HepG2 (cell line): ENCODE data around the gene SLC35B2. TPM values are rescaled to one million over a fixed set of nuclear protein-coding genes. Genes with fewer than 3 reads are reported as not detected.
A peak's percentile ranks its signal among the peaks of the same experiment; 100 is the strongest.

Source experiments
- CEBPZ ChIP-seq: IDR thresholded peaks from 2 replicates; pipeline ENCODE4 v1.6.1; 2012; ENCODE audit warnings: low read length, improper control_type of control experiment
- CENPT ChIP-seq: sonication (generic); formaldehyde crosslinking; IDR thresholded peaks from 2 replicates; pipeline ENCODE4 v1.8.0; 2022; ENCODE audit warnings: low read depth, mild to moderate bottlenecking, moderate library complexity, missing genetic modification reagents
- CHCHD3 ChIP-seq: sonication (generic); formaldehyde crosslinking; IDR thresholded peaks from 2 replicates; pipeline ENCODE4 v1.8.0; 2022; ENCODE audit warnings: mild to moderate bottlenecking, missing genetic modification reagents, moderate library complexity
- DPF2 ChIP-seq: sonication (generic); formaldehyde crosslinking; IDR thresholded peaks from 2 replicates; pipeline ENCODE4 v1.4.0; 2020; ENCODE audit warnings: mild to moderate bottlenecking, low read depth, missing genetic modification reagents, borderline replicate concordance
- ELF1 ChIP-seq: sonication (generic); formaldehyde crosslinking; IDR thresholded peaks from 2 replicates; pipeline ENCODE4 v1.4.0; 2020; ENCODE audit warnings: missing genetic modification reagents
- IRF2 ChIP-seq: IDR thresholded peaks from 2 replicates; pipeline ENCODE4 v1.6.1; 2018; ENCODE audit warnings: missing genetic modification reagents, missing compliant biosample characterization
- KMT2B ChIP-seq: IDR thresholded peaks from 2 replicates; pipeline ENCODE4 v1.6.1; 2016; ENCODE audit warnings: missing genetic modification reagents, missing compliant biosample characterization
- PHF8 ChIP-seq: sonication (generic); formaldehyde crosslinking; IDR thresholded peaks from 2 replicates; pipeline ENCODE4 v1.5.0; 2020; ENCODE audit warnings: missing genetic modification reagents
- TBL1XR1 ChIP-seq: fragments of 150-350 bp; IDR thresholded peaks from 2 replicates; pipeline ENCODE4 v1.6.1; 2014; ENCODE audit warnings: borderline replicate concordance, low read length; ENCODE audit not compliant: partially characterized antibody
- THRA ChIP-seq: sonication (generic); formaldehyde crosslinking; IDR thresholded peaks from 2 replicates; pipeline ENCODE4 v1.4.0; 2020; ENCODE audit warnings: missing genetic modification reagents, borderline replicate concordance
- ZEB1 ChIP-seq: IDR thresholded peaks from 2 replicates; pipeline ENCODE4 v1.6.1; 2012; ENCODE audit warnings: mild to moderate bottlenecking, low read depth, inconsistent platforms; ENCODE audit not compliant: insufficient replicate concordance
- ZKSCAN8 ChIP-seq: IDR thresholded peaks from 2 replicates; pipeline ENCODE4 v1.6.1; 2016; ENCODE audit warnings: borderline replicate concordance, missing genetic modification reagents, missing compliant biosample characterization
- ZNF124 ChIP-seq: sonication (generic); formaldehyde crosslinking; IDR thresholded peaks from 2 replicates; pipeline ENCODE4 v1.4.0; 2020; ENCODE audit warnings: missing genetic modification reagents
- ZNF605 ChIP-seq: sonication (generic); formaldehyde crosslinking; IDR thresholded peaks from 2 replicates; pipeline ENCODE4 v1.8.0; 2022; ENCODE audit warnings: mild to moderate bottlenecking, missing genetic modification reagents
- ZNF672 ChIP-seq: sonication (generic); formaldehyde crosslinking; IDR thresholded peaks from 2 replicates; pipeline ENCODE4 v1.8.1; 2022; ENCODE audit warnings: missing genetic modification reagents
- ZNF850 ChIP-seq: sonication (generic); formaldehyde crosslinking; conservative IDR thresholded peaks from 2 replicates; pipeline ENCODE4 v1.9.0; 2021; ENCODE audit warnings: mild to moderate bottlenecking, missing genetic modification reagents
- polyA plus RNA-seq, 8 experiments: library from polyadenylated mRNA; depleted of rRNA in 3 of 8; stranded (reverse) in 7 of 8; unstranded in 1 of 8; fragments of >200 nt; fragmentation: Illumina TruSeq in 4 of 8; extraction: Trizol in 4 of 8; gene quantifications; 2 replicates each; pipeline versions ENCODE4 v1.2.1 to v1.2.3, GENCODE V29; 2011 to 2016; ENCODE audit warnings: low read depth in 4 of 8, missing spikeins in 1 of 8, mixed read lengths in 1 of 8; ENCODE audit not compliant: insufficient read depth in 1 of 8
- total RNA-seq, 5 experiments: library from RNA; depleted of rRNA; stranded (reverse); fragments of >200 nt; fragmentation: Illumina TruSeq; extraction: Trizol; gene quantifications; 2 replicates each; pipeline ENCODE4 v1.2.3, GENCODE V29; 2016; ENCODE audit warnings: low read depth in 1 of 5
- TF ChIP-seq, protein P1 (sequence below): sonication (generic); formaldehyde crosslinking; IDR thresholded peaks from 2 replicates; pipeline ENCODE4 v1.4.0; 2020; ENCODE audit warnings: low read depth, mild to moderate bottlenecking, missing genetic modification reagents
- TF ChIP-seq, protein P2 (sequence below): IDR thresholded peaks from 2 replicates; pipeline ENCODE4 v1.6.1; 2016; ENCODE audit warnings: control low read depth
- TF ChIP-seq, protein P3 (sequence below): sonication (generic); formaldehyde crosslinking; IDR thresholded peaks from 2 replicates; pipeline ENCODE4 v1.8.0; 2022; ENCODE audit warnings: missing genetic modification reagents, low read depth, mild to moderate bottlenecking, borderline replicate concordance

Gene SLC35B2
- total and polyA plus RNA-seq, 2 of the 13 experiments (the other 11 are each of a cell fraction or from before 2014, with no cell fraction given) = 61.1 to 148 TPM

DNA sequence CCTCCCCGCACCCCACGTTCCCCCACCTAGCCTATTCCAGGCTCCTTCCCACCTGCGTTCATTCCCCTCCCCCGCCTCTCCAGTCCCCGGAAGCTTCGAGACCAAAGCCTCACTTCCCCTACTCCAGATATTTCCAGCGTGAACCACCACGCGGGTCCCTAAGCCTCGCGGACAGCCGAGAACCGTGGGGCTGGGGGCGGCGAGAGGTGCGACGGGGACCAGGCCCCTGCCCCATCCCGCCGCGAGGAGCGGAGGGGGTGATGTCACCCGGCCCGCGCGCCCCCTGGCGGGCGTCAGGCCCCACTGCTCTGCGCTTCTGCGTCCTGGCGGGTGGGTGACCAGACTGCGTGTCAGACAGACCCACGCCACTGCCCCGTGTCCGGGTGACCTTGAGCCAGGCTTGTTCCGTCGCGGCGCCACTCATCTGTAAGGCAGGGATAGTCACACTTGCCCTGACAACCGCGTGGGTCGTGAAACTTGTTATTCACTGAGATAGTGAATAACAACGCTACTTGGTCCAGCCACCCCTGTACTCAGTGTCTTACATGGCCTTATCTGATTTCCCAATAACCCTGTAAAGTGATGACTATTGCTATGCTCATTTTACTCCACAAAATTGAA lies 19.4 kb downstream of the SLC35B2 start (continued):
- no peak for TF ChIP-seq CEBPZ
- 0 out of 2 replicates have a peak, but pooled peaks have one; percentile 35 for TF ChIP-seq CHCHD3 (CRISPR knock-in tag)
- TF ChIP-seq PHF8 = peak; percentile 78
- TF ChIP-seq ZNF672 (CRISPR knock-in tag) = no peak
- TF ChIP-seq, protein P1, sequence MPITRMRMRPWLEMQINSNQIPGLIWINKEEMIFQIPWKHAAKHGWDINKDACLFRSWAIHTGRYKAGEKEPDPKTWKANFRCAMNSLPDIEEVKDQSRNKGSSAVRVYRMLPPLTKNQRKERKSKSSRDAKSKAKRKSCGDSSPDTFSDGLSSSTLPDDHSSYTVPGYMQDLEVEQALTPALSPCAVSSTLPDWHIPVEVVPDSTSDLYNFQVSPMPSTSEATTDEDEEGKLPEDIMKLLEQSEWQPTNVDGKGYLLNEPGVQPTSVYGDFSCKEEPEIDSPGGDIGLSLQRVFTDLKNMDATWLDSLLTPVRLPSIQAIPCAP (CRISPR knock-in tag) = peak; percentile 81; the same call in 1 of the 2 replicates
- TF ChIP-seq ZEB1 = no peak
- 0 out of 2 replicates have a peak, but pooled peaks have one; percentile 12 for TF ChIP-seq ELF1
- TF ChIP-seq THRA (CRISPR knock-in tag) = peak; percentile 29; the same call in 1 of the 2 replicates
- TF ChIP-seq ZNF605 (CRISPR knock-in tag) = 0 out of 2 replicates have a peak, but pooled peaks have one; percentile 24
- TF ChIP-seq ZNF850 = no peak; the same call in 1 of the 2 replicates
- TF ChIP-seq KMT2B = peak; percentile 59
- TF ChIP-seq, protein P2, sequence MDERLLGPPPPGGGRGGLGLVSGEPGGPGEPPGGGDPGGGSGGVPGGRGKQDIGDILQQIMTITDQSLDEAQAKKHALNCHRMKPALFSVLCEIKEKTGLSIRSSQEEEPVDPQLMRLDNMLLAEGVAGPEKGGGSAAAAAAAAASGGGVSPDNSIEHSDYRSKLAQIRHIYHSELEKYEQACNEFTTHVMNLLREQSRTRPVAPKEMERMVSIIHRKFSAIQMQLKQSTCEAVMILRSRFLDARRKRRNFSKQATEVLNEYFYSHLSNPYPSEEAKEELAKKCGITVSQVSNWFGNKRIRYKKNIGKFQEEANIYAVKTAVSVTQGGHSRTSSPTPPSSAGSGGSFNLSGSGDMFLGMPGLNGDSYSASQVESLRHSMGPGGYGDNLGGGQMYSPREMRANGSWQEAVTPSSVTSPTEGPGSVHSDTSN (CRISPR knock-in tag) = no peak
- no peak for TF ChIP-seq DPF2 (CRISPR knock-in tag)
- no peak for TF ChIP-seq TBL1XR1
- 0 out of 2 replicates have a peak, but pooled peaks have one; percentile 38 for TF ChIP-seq IRF2 (CRISPR knock-in tag)
- no peak for TF ChIP-seq ZNF124 (CRISPR knock-in tag)
- TF ChIP-seq CENPT (CRISPR knock-in tag) = no peak
- TF ChIP-seq ZKSCAN8 (CRISPR knock-in tag) = 0 out of 2 replicates have a peak, but pooled peaks have one; percentile 45
- TF ChIP-seq, protein P3, sequence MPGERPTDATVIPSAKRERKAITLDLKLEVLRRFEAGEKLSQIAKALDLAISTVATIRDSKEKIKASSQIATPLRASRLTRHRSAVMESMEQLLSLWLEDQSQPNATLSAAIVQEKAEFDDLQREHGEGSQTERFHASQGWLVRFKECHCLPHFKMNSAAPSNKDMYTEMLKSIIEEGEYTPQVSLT (CRISPR knock-in tag) = no peak
